ENCODE data around the gene ALX4.
A peak's percentile ranks its signal among the peaks of the same experiment; 100 is the strongest.

ALX4 gene

DNA sequence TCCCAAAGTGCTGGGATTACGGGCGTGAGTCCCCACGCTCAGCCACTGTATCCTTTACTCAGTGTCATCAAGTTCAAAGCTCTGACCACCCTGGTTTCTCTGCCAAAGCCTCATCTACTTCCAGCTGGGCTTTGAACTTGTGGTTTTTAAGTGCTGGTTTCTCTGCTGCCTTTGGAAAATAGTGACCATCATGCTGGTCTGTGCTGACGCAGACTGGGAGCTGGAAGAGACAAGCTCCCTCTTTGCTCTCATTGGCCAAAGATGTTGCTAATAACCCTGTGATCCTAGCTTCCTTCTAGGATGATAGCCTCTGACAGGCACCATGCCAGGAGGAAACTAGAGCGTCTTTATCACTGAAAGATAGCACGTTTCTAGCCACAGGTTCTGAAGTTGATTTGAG, 62.4 kb downstream of the ALX4 start:
- no peak for TF ChIP-seq CTCF (conservative IDR thresholded peaks at IDR 0.05; ENCODE audit: low read depth, low read length)
- peak; percentile 63 for DNase-seq (ENCODE audit: low read depth)
- no peak overlapping the region for H3K4me3 ChIP-seq (ENCODE audit: low read depth, low read length)

DNA sequence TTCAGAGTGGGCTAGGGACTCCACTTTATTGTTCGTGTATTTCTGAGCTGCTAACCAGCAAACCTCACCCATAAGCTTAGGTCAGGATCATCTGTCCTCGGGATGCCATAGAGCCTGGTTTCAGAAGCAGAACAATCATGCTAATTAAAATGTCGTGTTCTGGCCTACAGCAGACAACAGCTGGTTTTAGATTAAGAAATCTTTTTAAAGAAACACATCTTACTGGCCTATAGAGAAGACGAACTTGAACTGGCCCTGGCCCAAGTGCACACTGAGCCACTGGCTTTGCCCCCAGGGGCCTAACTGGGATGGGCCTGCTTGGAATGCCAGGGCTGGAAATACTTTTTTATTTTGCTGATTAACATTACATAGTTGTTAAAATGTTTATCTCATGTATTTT, 63.2 kb downstream of the ALX4 start:
- no peak overlapping the region for H3K4me3 ChIP-seq (ENCODE audit: low read depth, low read length)
- DNase-seq (ENCODE audit: low read depth) = peak; percentile 65
- TF ChIP-seq CTCF (conservative IDR thresholded peaks at IDR 0.05; ENCODE audit: low read depth, low read length) = no peak

- no peak for TF ChIP-seq CTCF (conservative IDR thresholded peaks at IDR 0.05; ENCODE audit: low read depth, low read length)
- H3K4me3 ChIP-seq (ENCODE audit: low read depth, low read length) = no peak overlapping the region
- peak; percentile 42 for DNase-seq (ENCODE audit: low read depth)
Measured at GRCh38 chr11:44244639-44245310, 65.2 kb downstream of the ALX4 start.

DNA sequence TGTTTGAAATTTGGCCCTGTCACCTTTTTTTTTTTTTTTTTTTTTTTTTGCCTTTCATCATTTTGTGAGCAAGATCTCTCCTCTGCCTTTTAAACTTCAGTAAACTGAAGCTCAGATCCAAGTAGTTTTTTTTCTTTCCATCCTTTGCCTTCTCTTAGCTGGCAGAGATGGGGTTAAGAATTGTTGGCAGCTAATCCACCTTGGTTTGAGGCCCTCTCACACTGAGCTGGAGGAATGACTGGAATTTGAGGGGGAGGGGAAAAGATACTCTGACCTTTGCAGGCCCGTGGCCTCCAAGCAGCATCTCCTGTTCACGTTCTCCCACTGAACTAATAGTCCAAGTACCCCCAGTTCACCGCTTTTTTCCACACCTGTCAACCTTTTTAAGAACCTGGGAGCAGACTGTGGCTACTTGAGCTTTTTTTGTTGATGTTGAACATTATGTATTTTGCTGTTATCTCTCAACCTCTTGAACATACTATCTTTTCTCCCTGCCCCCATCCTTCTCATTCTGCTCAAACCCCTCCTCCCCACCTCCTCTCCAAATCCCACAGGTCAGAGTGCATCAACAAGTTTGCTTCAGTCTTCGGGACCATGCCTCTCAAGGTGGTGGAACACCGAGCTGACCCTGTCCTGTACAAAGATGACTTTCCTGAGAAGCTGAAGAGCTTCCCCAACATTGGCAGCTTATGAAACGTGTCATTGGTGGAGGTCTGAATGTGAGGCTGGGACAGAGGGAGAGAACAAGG, 66.2 kb downstream of the ALX4 start:
- TF ChIP-seq CTCF (conservative IDR thresholded peaks at IDR 0.05; ENCODE audit: low read depth, low read length) = no peak
- no peak overlapping the region for H3K4me3 ChIP-seq (ENCODE audit: low read depth, low read length)
- peak; percentile 80 for DNase-seq (ENCODE audit: low read depth)

GRCh38 chr11:44243086-44243485, 66.9 kb downstream of the ALX4 start:
- TF ChIP-seq CTCF (conservative IDR thresholded peaks at IDR 0.05; ENCODE audit: low read depth, low read length) = no peak
- H3K4me3 ChIP-seq (ENCODE audit: low read depth, low read length) = no peak overlapping the region
- no peak for DNase-seq (ENCODE audit: low read depth)

GRCh38 chr11:44241851-44242250, 68.1 kb downstream of the ALX4 start:
- H3K4me3 ChIP-seq (ENCODE audit: low read depth, low read length) = no peak overlapping the region
- DNase-seq (ENCODE audit: low read depth) = no peak
- TF ChIP-seq CTCF (conservative IDR thresholded peaks at IDR 0.05; ENCODE audit: low read depth, low read length) = no peak

- no peak for TF ChIP-seq CTCF (conservative IDR thresholded peaks at IDR 0.05; ENCODE audit: low read depth, low read length)
- H3K4me3 ChIP-seq (ENCODE audit: low read depth, low read length) = no peak overlapping the region
- DNase-seq (ENCODE audit: low read depth) = no peak
Measured at GRCh38 chr11:44237156-44237555, 72.8 kb downstream of the ALX4 start.

All from choroid plexus epithelial cell (primary cell).